A549 (cell line): ENCODE results near the gene KIT.

Experiments used
- CEBPB ChIP-seq, 2 experiments: fragments of >200 bp in 1 of 2; sonication (Bioruptor Twin) in 1 of 2; formaldehyde crosslinking in 1 of 2; IDR thresholded peaks; 2 replicates each; pipeline ENCODE4 v1.6.1; 2012 to 2016
- EP300 ChIP-seq, 2 experiments: fragments of >200 bp; sonication (Bioruptor Twin); formaldehyde crosslinking; IDR thresholded peaks; 2 replicates in 1 of 2; 3 replicates in 1 of 2; pipeline ENCODE4 v1.6.1; 2016 to 2017
- GATA3 ChIP-seq: IDR thresholded peaks from 2 replicates; pipeline ENCODE4 v1.6.1; 2012; ENCODE audit warnings: borderline replicate concordance
- HEYL ChIP-seq: fragments of 250-450 bp; sonication (Bioruptor Pico); IDR thresholded peaks from 2 replicates; pipeline ENCODE4 v1.8.0; 2021; ENCODE audit warnings: mild to moderate bottlenecking, moderate library complexity
- MAZ ChIP-seq: fragments of 150-350 bp; IDR thresholded peaks from 2 replicates; pipeline ENCODE4 v1.6.1; 2014; ENCODE audit warnings: antibody characterized with exemption, low read depth, low read length, borderline replicate concordance
- NR3C1 ChIP-seq: fragments of >200 bp; sonication (Bioruptor Twin); formaldehyde crosslinking; IDR thresholded peaks from 3 replicates; pipeline ENCODE4 v1.6.1; 2017
- POLR2A ChIP-seq: IDR thresholded peaks from 2 replicates; pipeline ENCODE4 v1.6.1; 2012; ENCODE audit warnings: mild to moderate bottlenecking, low read length
- SMC3 ChIP-seq: fragments of >200 bp; sonication (Bioruptor Twin); formaldehyde crosslinking; IDR thresholded peaks from 3 replicates; pipeline ENCODE4 v1.6.1; 2018; ENCODE audit warnings: inconsistent platforms
- TF ChIP-seq, protein P1 (sequence below): fragments of >200 bp; sonication (Bioruptor Twin); formaldehyde crosslinking; IDR thresholded peaks from 3 replicates; pipeline ENCODE4 v1.5.1; 2016
- TF ChIP-seq, protein P2 (sequence below): fragments of 150-350 bp; IDR thresholded peaks from 2 replicates; pipeline ENCODE4 v1.6.1; 2014; ENCODE audit warnings: low read depth, mild to moderate bottlenecking, low read length
- TF ChIP-seq, protein P3 (sequence below): fragments of 250-450 bp; sonication (Bioruptor Pico); IDR thresholded peaks from 2 replicates; pipeline ENCODE4 v1.5.0; 2020; ENCODE audit warnings: low read depth, mild to moderate bottlenecking, moderate library complexity
- TF ChIP-seq, protein P4 (sequence below): fragments of 200-600 bp; sonication (generic); IDR thresholded peaks from 2 replicates; pipeline ENCODE4 v1.6.1; 2016; ENCODE audit warnings: antibody characterized with exemption, mild to moderate bottlenecking, moderate library complexity

DNA sequence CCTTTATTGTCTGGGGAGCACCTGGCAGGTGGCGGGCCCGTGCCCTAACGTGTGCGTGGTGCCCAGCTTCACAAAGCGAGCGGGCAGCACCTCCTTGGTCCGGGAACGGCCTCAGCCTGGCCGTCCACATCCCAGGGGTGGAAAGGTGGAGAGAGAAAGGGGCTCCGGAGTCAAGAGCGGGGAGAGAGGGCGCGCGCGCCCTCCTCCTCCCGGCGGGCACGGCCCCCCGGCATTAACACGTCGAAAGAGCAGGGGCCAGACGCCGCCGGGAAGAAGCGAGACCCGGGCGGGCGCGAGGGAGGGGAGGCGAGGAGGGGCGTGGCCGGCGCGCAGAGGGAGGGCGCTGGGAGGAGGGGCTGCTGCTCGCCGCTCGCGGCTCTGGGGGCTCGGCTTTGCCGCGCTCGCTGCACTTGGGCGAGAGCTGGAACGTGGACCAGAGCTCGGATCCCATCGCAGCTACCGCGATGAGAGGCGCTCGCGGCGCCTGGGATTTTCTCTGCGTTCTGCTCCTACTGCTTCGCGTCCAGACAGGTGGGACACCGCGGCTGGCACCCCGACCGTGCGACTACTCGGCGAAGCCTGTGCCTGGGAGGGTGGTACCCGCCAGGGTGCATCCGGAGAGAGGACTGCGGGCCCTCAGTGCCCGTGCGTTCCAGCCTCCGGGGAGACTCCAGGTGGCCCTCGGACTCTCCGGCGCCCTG, at the start of gene KIT:
- TF ChIP-seq POLR2A (no peak), NR3C1 (no peak), EP300 (IDR thresholded peaks at IDR 0.05) (no peak), HEYL (CRISPR knock-in tag) (no peak), CEBPB (IDR thresholded peaks at IDR 0.05) (no peak), GATA3 (no peak), SMC3 (no peak), MAZ (no peak)
- TF ChIP-seq, protein P1, sequence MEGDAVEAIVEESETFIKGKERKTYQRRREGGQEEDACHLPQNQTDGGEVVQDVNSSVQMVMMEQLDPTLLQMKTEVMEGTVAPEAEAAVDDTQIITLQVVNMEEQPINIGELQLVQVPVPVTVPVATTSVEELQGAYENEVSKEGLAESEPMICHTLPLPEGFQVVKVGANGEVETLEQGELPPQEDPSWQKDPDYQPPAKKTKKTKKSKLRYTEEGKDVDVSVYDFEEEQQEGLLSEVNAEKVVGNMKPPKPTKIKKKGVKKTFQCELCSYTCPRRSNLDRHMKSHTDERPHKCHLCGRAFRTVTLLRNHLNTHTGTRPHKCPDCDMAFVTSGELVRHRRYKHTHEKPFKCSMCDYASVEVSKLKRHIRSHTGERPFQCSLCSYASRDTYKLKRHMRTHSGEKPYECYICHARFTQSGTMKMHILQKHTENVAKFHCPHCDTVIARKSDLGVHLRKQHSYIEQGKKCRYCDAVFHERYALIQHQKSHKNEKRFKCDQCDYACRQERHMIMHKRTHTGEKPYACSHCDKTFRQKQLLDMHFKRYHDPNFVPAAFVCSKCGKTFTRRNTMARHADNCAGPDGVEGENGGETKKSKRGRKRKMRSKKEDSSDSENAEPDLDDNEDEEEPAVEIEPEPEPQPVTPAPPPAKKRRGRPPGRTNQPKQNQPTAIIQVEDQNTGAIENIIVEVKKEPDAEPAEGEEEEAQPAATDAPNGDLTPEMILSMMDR = no peak
- TF ChIP-seq, protein P2, sequence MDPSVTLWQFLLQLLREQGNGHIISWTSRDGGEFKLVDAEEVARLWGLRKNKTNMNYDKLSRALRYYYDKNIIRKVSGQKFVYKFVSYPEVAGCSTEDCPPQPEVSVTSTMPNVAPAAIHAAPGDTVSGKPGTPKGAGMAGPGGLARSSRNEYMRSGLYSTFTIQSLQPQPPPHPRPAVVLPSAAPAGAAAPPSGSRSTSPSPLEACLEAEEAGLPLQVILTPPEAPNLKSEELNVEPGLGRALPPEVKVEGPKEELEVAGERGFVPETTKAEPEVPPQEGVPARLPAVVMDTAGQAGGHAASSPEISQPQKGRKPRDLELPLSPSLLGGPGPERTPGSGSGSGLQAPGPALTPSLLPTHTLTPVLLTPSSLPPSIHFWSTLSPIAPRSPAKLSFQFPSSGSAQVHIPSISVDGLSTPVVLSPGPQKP = no peak
- TF ChIP-seq, protein P3, sequence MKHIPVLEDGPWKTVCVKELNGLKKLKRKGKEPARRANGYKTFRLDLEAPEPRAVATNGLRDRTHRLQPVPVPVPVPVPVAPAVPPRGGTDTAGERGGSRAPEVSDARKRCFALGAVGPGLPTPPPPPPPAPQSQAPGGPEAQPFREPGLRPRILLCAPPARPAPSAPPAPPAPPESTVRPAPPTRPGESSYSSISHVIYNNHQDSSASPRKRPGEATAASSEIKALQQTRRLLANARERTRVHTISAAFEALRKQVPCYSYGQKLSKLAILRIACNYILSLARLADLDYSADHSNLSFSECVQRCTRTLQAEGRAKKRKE = no peak
- TF ChIP-seq, protein P4, sequence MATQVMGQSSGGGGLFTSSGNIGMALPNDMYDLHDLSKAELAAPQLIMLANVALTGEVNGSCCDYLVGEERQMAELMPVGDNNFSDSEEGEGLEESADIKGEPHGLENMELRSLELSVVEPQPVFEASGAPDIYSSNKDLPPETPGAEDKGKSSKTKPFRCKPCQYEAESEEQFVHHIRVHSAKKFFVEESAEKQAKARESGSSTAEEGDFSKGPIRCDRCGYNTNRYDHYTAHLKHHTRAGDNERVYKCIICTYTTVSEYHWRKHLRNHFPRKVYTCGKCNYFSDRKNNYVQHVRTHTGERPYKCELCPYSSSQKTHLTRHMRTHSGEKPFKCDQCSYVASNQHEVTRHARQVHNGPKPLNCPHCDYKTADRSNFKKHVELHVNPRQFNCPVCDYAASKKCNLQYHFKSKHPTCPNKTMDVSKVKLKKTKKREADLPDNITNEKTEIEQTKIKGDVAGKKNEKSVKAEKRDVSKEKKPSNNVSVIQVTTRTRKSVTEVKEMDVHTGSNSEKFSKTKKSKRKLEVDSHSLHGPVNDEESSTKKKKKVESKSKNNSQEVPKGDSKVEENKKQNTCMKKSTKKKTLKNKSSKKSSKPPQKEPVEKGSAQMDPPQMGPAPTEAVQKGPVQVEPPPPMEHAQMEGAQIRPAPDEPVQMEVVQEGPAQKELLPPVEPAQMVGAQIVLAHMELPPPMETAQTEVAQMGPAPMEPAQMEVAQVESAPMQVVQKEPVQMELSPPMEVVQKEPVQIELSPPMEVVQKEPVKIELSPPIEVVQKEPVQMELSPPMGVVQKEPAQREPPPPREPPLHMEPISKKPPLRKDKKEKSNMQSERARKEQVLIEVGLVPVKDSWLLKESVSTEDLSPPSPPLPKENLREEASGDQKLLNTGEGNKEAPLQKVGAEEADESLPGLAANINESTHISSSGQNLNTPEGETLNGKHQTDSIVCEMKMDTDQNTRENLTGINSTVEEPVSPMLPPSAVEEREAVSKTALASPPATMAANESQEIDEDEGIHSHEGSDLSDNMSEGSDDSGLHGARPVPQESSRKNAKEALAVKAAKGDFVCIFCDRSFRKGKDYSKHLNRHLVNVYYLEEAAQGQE = no peak
